GM23338 (cell line): ENCODE measurements around the gene VRK3. TPM values are rescaled to one million over a fixed set of nuclear protein-coding genes. Genes with fewer than 3 reads are reported as not detected.

ENCODE experiments used
- ATAC-seq: fragments of 200-7000 bp; cut with Tn5 transposase; 3 replicates; pipeline ENCODE4 v1.9.1; 2020
- DNase-seq: peaks from one replicate; pipeline ENCODE4 v3.0.0-alpha.2; 2015; ENCODE audit warnings: low spot score
- H2AFZ ChIP-seq: fragments of 200-600 bp; sonication (generic); 2 replicates; pipeline ENCODE4 v1.8.0; 2016; ENCODE audit warnings: antibody characterized with exemption, mild to moderate bottlenecking, moderate library complexity
- H3F3A ChIP-seq: fragments of 200-600 bp; sonication (generic); replicated peaks from 2 replicates; pipeline ENCODE4 v1.8.0; 2017; ENCODE audit warnings: antibody characterized with exemption, mixed run types, low read depth
- H3K27ac ChIP-seq: fragments of 200-600 bp; sonication (generic); 2 replicates; pipeline ENCODE4 v1.6.1; 2016; ENCODE audit warnings: low read depth
- H3K27me3 ChIP-seq: fragments of 200-600 bp; sonication (generic); 2 replicates; pipeline ENCODE4 v1.8.0; 2016; ENCODE audit warnings: mild to moderate bottlenecking, mixed run types, moderate library complexity; ENCODE audit not compliant: insufficient read depth
- H3K36me3 ChIP-seq: fragments of 200-600 bp; sonication (generic); 2 replicates; pipeline ENCODE4 v1.8.0; 2016; ENCODE audit warnings: mild to moderate bottlenecking; ENCODE audit not compliant: insufficient read depth
- H3K4me1 ChIP-seq: fragments of 200-600 bp; sonication (generic); 2 replicates; pipeline ENCODE4 v1.8.0; 2016; ENCODE audit warnings: mild to moderate bottlenecking, moderate library complexity; ENCODE audit not compliant: insufficient read depth
- H3K4me2 ChIP-seq: fragments of 200-600 bp; sonication (generic); 2 replicates; pipeline ENCODE4 v1.7.1; 2017; ENCODE audit warnings: mixed run types
- H3K4me3 ChIP-seq: fragments of 200-600 bp; sonication (generic); 2 replicates; pipeline ENCODE4 v1.6.1; 2016; ENCODE audit warnings: mixed run types
- H3K79me2 ChIP-seq: fragments of 200-600 bp; sonication (generic); replicated peaks from 2 replicates; pipeline ENCODE4 v1.8.0; 2017; ENCODE audit warnings: mild to moderate bottlenecking; ENCODE audit not compliant: insufficient read depth
- H3K9me2 ChIP-seq: fragments of 200-600 bp; sonication (generic); 2 replicates; pipeline ENCODE4 v1.8.0; 2017; ENCODE audit not compliant: insufficient read depth
- H4K20me1 ChIP-seq: fragments of 200-600 bp; sonication (generic); replicated peaks from 2 replicates; pipeline ENCODE4 v1.8.0; 2017; ENCODE audit warnings: mild to moderate bottlenecking; ENCODE audit not compliant: insufficient read depth
- H3K27ac Mint-ChIP-seq: 2 replicates; pipeline ENCODE4 v1.8.0; 2020; ENCODE audit warnings: inconsistent platforms, mild to moderate bottlenecking, moderate library complexity, mixed read lengths
- H3K27me3 Mint-ChIP-seq: 3 replicates; pipeline ENCODE4 v1.8.0; 2022; ENCODE audit warnings: low read depth, mild to moderate bottlenecking, moderate library complexity, mixed read lengths, inconsistent platforms; ENCODE audit not compliant: insufficient read depth, poor library complexity
- H3K36me3 Mint-ChIP-seq: 3 replicates; pipeline ENCODE4 v1.8.0; 2021; ENCODE audit warnings: low read depth, mild to moderate bottlenecking, inconsistent platforms, moderate library complexity, mixed read lengths
- H3K4me1 Mint-ChIP-seq: 3 replicates; pipeline ENCODE4 v1.8.0; 2020; ENCODE audit warnings: mild to moderate bottlenecking, inconsistent platforms, mixed read lengths
- H3K4me3 Mint-ChIP-seq: 3 replicates; pipeline ENCODE4 v1.8.0; 2021; ENCODE audit warnings: moderate library complexity, mild to moderate bottlenecking, inconsistent platforms, mixed read lengths
- H3K9me3 Mint-ChIP-seq: 3 replicates; pipeline ENCODE4 v1.8.0; 2020; ENCODE audit warnings: moderate library complexity, mild to moderate bottlenecking, inconsistent platforms, mixed read lengths
- CREB1 ChIP-seq: fragments of 250-450 bp; sonication (Bioruptor Pico); IDR thresholded peaks from 2 replicates; pipeline ENCODE4 v1.5.0; 2020; ENCODE audit warnings: low read depth, mild to moderate bottlenecking, moderate library complexity
- EZH2 ChIP-seq: fragments of 200-600 bp; sonication (generic); IDR thresholded peaks from one replicate; pipeline ENCODE4 v1.8.0; 2017; ENCODE audit warnings: antibody characterized with exemption, mild to moderate bottlenecking, low read depth; ENCODE audit not compliant: unreplicated experiment
- JUNB ChIP-seq: IDR thresholded peaks from one replicate; pipeline ENCODE4 v1.6.1; 2016; ENCODE audit warnings: antibody characterized with exemption; ENCODE audit not compliant: unreplicated experiment
- POLR2AphosphoS5 ChIP-seq: IDR thresholded peaks from 2 replicates; pipeline ENCODE4 v1.6.1; 2016; ENCODE audit warnings: antibody characterized with exemption, low read depth
- STAT1 ChIP-seq: IDR thresholded peaks from one replicate; pipeline ENCODE4 v1.6.1; 2016; ENCODE audit warnings: antibody characterized with exemption; ENCODE audit not compliant: unreplicated experiment
- ZNF114 ChIP-seq: fragments of 250-450 bp; sonication (Bioruptor Pico); IDR thresholded peaks from 2 replicates; pipeline ENCODE4 v1.5.0; 2020; ENCODE audit warnings: mild to moderate bottlenecking, moderate library complexity
- polyA plus RNA-seq: library from polyadenylated mRNA; unstranded; fragments of >200 nt; fragmentation: Nextera tagmentation; extraction: Ambion mirVana; gene quantifications from 2 replicates; pipeline ENCODE4 v1.2.1, GENCODE V29; 2016
- total RNA-seq: library from RNA; depleted of rRNA; stranded (reverse); fragments of >200 nt; shearing (Covaris generic); gene quantifications from 2 replicates; pipeline ENCODE4 v1.2.3, GENCODE V29; 2014
- TF ChIP-seq, protein P1 (sequence below): fragments of 250-450 bp; sonication (Bioruptor Pico); IDR thresholded peaks from 2 replicates; pipeline ENCODE4 v1.5.0; 2020; ENCODE audit warnings: mild to moderate bottlenecking, moderate library complexity

The VRK3 gene
- total and polyA plus RNA-seq, 2 experiments from 2014 or later = 17.4 to 29.1 TPM

DNA sequence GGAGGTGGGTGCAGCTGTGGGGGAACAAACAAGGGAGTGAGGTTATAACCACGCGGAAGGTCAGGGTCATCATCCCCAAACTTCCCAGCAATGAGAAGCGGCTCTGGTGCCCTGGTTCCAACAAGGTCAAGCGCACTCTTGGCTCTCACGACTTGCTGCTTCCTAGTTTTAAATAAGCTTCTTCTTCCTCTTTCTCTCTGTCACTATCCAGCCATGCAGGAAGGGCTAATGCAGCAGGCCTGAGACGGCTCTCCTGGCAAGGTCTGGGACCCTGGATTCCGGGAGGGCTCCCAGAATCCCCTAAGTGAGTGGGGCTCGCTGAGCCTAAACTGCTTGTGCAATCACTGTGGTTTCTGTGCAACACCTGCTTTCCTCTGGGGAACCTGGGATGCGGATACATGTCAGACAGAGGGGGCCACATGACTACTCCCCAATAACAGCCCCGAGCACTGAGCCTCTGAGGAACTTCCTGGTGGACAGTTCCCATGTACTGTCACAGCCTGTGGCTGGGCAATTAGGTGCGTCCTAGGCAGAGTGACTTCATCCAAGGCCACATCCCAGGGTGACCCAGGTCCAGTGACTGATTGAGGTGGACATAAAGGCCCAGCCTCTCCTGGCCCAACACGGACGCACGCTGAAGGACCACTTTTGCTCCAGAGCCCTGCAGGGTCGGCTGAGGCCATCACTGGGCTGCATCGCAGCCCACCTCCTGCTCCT lies 24.2 kb downstream of the VRK3 start (continued):
- TF ChIP-seq, protein P1, sequence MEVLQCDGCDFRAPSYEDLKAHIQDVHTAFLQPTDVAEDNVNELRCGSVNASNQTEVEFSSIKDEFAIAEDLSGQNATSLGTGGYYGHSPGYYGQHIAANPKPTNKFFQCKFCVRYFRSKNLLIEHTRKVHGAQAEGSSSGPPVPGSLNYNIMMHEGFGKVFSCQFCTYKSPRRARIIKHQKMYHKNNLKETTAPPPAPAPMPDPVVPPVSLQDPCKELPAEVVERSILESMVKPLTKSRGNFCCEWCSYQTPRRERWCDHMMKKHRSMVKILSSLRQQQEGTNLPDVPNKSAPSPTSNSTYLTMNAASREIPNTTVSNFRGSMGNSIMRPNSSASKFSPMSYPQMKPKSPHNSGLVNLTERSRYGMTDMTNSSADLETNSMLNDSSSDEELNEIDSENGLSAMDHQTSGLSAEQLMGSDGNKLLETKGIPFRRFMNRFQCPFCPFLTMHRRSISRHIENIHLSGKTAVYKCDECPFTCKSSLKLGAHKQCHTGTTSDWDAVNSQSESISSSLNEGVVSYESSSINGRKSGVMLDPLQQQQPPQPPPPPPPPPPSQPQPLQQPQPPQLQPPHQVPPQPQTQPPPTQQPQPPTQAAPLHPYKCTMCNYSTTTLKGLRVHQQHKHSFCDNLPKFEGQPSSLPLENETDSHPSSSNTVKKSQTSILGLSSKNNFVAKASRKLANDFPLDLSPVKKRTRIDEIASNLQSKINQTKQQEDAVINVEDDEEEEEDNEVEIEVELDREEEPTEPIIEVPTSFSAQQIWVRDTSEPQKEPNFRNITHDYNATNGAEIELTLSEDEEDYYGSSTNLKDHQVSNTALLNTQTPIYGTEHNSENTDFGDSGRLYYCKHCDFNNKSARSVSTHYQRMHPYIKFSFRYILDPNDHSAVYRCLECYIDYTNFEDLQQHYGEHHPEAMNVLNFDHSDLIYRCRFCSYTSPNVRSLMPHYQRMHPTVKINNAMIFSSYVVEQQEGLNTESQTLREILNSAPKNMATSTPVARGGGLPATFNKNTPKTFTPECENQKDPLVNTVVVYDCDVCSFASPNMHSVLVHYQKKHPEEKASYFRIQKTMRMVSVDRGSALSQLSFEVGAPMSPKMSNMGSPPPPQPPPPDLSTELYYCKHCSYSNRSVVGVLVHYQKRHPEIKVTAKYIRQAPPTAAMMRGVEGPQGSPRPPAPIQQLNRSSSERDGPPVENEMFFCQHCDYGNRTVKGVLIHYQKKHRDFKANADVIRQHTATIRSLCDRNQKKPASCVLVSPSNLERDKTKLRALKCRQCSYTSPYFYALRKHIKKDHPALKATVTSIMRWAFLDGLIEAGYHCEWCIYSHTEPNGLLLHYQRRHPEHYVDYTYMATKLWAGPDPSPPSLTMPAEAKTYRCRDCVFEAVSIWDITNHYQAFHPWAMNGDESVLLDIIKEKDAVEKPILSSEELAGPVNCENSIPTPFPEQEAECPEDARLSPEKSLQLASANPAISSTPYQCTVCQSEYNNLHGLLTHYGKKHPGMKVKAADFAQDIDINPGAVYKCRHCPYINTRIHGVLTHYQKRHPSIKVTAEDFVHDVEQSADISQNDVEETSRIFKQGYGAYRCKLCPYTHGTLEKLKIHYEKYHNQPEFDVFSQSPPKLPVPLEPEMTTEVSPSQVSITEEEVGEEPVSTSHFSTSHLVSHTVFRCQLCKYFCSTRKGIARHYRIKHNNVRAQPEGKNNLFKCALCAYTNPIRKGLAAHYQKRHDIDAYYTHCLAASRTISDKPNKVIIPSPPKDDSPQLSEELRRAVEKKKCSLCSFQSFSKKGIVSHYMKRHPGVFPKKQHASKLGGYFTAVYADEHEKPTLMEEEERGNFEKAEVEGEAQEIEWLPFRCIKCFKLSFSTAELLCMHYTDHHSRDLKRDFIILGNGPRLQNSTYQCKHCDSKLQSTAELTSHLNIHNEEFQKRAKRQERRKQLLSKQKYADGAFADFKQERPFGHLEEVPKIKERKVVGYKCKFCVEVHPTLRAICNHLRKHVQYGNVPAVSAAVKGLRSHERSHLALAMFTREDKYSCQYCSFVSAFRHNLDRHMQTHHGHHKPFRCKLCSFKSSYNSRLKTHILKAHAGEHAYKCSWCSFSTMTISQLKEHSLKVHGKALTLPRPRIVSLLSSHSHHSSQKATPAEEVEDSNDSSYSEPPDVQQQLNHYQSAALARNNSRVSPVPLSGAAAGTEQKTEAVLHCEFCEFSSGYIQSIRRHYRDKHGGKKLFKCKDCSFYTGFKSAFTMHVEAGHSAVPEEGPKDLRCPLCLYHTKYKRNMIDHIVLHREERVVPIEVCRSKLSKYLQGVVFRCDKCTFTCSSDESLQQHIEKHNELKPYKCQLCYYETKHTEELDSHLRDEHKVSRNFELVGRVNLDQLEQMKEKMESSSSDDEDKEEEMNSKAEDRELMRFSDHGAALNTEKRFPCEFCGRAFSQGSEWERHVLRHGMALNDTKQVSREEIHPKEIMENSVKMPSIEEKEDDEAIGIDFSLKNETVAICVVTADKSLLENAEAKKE (CRISPR knock-in tag) = no peak
- TF ChIP-seq EZH2 (no peak), POLR2AphosphoS5 (no peak), CREB1 (CRISPR knock-in tag) (no peak)

DNA sequence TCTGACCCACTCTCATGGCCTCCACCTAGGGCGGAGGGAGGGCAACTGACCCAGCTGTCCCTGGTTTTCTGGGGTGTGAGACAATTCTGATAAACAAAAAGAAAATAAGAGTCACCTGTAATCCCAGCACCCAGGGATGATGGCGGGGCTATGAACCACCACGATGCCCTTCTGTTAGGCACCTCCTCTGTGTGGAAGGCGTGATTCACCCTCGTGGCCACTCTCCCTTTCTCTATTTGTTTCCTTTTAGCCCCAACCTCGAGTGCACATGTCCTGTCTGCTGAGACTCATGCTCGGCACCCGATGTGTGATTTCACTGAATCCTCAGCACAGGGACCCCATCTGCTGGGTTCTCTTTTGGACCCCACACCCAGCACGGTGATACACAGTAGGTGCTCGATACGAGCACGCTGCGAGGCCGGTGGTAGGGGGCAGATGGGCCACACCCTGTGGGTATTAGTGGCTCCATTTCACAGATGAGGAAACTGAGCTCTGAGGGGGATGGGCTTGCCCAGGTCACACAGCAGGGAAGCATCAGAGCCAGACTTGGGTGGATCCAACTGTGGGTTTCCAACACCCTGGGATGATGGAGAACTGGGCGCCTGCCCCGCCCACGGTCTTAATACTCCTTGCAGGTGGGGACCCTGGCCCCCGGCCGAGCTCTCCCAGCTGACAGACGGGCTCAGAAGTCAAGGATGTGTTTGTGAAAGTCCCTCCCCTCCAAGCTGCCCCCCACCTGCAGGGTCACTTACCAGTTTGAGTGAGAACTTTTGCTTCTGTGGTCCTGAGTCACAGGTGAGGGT lies 24.9 kb downstream of the VRK3 start:
- H3K4me1 ChIP-seq = no peaks in the 10 kb centered on the region
- H4K20me1 ChIP-seq = no peaks in the 10 kb centered on the region
- no peak overlapping the region for H3K4me2 ChIP-seq
- H3K4me1 Mint-ChIP-seq = no peaks in the 10 kb centered on the region
- no peaks in the 10 kb centered on the region for H3K27me3 ChIP-seq
- H3K9me3 Mint-ChIP-seq = no peaks in the 10 kb centered on the region
- no peaks in the 10 kb centered on the region for H3K79me2 ChIP-seq
- H3K27ac ChIP-seq = no peak overlapping the region
- H3K36me3 Mint-ChIP-seq = peaks cover 2% of the 10 kb centered on the region; the same call in 1 of the 3 replicates
- H3K27ac Mint-ChIP-seq = no peak overlapping the region
- H3K4me3 Mint-ChIP-seq = no peak overlapping the region
- no peak overlapping the region for H2AFZ ChIP-seq
- no peaks in the 10 kb centered on the region for H3K9me2 ChIP-seq
- no peaks in the 10 kb centered on the region for H3F3A ChIP-seq
- peaks cover 3% of the 10 kb centered on the region for H3K27me3 Mint-ChIP-seq
- H3K36me3 ChIP-seq = no peaks in the 10 kb centered on the region
- ATAC-seq = no peak
- no peak for DNase-seq
- no peak for TF ChIP-seq ZNF114 (CRISPR knock-in tag)
- TF ChIP-seq CREB1 (CRISPR knock-in tag) = no peak
- no peak for TF ChIP-seq POLR2AphosphoS5
- no peak for TF ChIP-seq STAT1
- no peak for TF ChIP-seq JUNB
- no peak overlapping the region for H3K4me3 ChIP-seq
